Hypothalamus (tissue), 51 donors: ENCODE data around the gene C2.
"Not testable (repeated sequence)": the region's sequence is repeated elsewhere in the genome, so short reads cannot be mapped to it uniquely, and the experiment has no call there.

Experiments used
- DNase-seq, 51 donors: peaks; one replicate each; lab custom pipeline; 2025; lab: John Stamatoyannopoulos, UW

C2 gene

DNA sequence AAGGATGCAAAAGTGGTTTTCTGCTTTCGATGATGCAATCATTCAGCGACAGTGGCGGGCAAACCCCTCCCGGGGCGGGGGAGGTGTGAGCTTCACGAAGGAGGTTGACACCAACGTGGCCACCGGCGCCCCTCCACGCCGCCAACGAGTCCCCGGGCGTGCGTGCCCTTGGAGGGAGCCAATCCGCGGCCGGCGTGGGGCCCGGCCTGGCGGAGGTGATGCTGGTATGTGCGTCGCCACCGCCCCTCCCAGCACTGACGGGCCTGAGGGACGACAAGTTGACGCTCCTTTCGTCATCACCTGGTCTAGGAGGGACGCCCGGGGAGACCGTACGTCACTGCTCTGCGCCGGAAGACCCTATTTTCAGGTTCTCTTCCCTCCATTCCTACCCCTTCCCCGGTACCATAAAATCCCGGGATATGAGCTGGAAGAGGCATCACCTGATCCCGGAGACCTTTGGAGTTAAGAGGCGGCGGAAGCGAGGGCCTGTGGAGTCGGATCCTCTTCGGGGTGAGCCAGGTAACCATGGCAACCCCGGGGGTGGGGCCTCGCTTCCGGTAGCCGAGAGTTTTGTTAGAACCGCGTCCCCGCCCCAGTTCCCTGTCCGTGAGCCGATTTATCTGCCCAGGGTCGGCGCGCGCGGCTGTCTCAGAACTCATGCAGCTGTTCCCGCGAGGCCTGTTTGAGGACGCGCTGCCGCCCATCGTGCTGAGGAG, 44.6 kb downstream of the C2 start, which contains the start of gene DXO:
TSS of gene DXO (minus strand) at position 146 of the 716 bp plus-strand sequence. CDS start 463 bp downstream, outside the sequence.
- DNase-seq, result peak in 50 of 51 donors; percentile 77 to 100 (median 95)

DNA sequence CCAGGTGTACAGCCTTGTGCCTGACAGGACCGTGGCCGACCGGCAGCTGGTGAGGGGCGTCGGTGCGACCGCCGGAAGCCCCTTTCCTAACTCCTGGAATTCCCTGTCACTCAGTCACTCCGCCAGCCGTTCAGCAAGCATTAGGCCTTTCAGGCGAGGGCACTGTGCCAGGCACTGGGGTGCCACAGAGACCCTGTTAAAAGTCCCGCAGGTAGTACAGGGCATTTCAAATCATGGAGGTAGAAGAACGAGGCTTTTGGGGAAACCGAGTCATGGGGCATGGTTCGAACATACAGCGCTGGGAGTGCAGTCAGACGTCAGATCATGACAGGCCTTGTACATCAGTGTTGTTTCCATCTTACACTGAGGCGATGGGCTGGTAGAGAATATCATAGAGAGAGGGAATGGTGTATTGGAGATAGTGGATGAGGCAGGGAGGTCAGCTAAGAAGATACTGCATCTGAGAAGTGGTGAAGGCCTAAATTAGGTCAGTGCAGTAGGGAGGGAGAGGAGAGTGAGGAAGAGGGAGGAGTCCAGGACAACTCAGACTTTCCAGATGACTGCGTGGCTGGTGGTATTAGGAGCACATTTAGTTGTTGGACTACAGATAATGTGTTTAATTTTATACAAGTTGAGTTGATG, 45.3 kb downstream of the C2 start:
- peak in 2 of 51 donors; percentile 30 to 37 for DNase-seq

DNA sequence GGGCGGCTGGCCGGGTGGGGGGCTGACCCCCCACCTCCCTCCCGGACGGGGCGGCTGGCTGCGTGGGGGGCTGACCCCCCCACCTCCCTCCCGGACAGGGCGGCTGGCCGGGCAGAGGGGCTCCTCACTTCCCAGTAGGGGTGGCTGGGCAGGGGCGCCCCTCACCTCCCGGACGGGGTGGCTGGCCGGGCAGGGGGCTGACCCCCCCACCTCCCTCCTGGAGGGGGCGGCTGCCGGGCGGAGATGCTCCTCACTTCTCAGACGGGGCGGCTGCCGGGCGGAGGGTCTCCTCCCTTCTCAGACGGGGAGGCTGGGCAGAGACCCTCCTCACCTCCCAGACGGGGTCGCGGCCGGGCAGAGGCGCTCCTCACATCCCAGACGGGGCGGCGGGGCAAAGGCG, 48.5 kb downstream of the C2 start:
- not testable (repeated sequence) for DNase-seq

GRCh38 chr6:31977816-31978431, 50.4 kb downstream of the C2 start:
- no peak for DNase-seq

DNA sequence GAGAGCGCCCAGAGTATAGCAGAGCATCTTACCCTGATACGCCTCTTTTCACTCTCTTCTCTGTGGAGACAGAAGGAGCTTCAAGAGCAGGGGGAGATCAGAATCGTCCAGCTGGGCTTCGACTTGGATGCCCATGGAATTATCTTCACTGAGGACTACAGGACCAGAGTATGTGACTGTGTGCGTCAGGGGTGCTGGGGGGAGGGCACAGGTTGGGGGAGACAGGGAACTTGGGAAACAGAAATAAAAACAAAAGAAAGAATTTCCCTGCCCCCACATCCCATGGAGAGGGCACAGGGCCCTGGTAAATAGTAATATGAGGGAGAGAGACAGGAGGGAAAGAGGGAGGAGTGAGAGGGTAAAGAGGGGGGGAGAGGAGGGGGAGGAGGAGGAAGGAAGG, 51.3 kb downstream of the C2 start:
- DNase-seq, result no peak

GRCh38 chr6:31979238-31979898, 51.9 kb downstream of the C2 start:
- DNase-seq, result no peak

GRCh38 chr6:31980195-31980876, 52.8 kb downstream of the C2 start:
- not testable (repeated sequence) for DNase-seq

GRCh38 chr6:31980998-31981397, 53.5 kb downstream of the C2 start:
- DNase-seq, result not testable (repeated sequence)

- not testable (repeated sequence) for DNase-seq
These were observed 54.2 kb downstream of the C2 start, which contains the start of gene C4A for GRCh38 chr6:31981744-31982143. C4A (plus strand) TSS chr6:31982057; CDS start chr6:31982108, 51 bp downstream.

DNA sequence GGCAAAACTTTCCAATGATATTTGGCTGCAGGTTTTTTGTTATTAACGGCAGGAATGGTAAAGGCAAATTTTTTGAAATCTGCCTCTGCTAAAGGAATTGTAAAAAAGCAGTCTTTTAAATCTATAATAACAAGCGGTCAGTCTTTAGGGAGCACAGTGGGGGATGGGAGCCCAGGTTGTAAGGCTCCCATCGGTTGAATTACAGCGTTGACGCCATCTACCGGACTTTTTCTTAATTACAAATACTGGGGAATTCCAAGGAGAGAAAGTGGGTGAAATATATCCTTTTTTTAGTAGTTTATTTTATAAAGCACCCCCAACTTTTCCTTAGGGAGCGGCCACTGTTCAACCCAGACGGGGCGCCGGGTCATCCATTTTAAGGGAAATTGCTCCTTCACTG, 61.8 kb downstream of the C2 start:
- not testable (repeated sequence) for DNase-seq

- not testable (repeated sequence) for DNase-seq
These were observed 66.9 kb downstream of the C2 start for GRCh38 chr6:31994421-31994820.
